K562 (cell line): ENCODE measurements around the gene ABHD17C. TPM values are rescaled to one million over a fixed set of nuclear protein-coding genes. Genes with fewer than 3 reads are reported as not detected.
"Not testable (repeated sequence)": the region's sequence is repeated elsewhere in the genome, so short reads cannot be mapped to it uniquely, and the experiment has no call there.

Experiments
- ATAC-seq: fragments of 200-7000 bp; cut with Tn5 transposase; 3 replicates; pipeline ENCODE4 v1.9.1; 2020; ENCODE audit warnings: moderate library complexity
- BruUV-seq: library from RNA; stranded (reverse); fragments of 400-500 nt; replicated peaks from 2 replicates; lab custom pipeline; 2021; lab: Mats Ljungman, UMichigan
- CTCF ChIA-PET: fragments of 300-600 bp; formaldehyde crosslinking; extraction: SDS; loops from one replicate; lab custom pipeline; 2021; ENCODE audit warnings: low intra/inter-chr PET ratio; lab: Yijun Ruan, JAX
- POLR2A ChIA-PET: fragments of 300-600, 350-650 bp; sonication (Branson Sonifier 250); formaldehyde crosslinking; extraction: SDS; loops from one replicate; lab custom pipeline; 2021; ENCODE audit warnings: antibody characterized with exemption, inconsistent platforms; lab: Yijun Ruan, JAX
- DNase-seq, 4 experiments: peaks; one replicate each; pipeline versions ENCODE4 v3.0.0 to v3.0.0-alpha.2; 2011 to 2018; ENCODE audit warnings: low spot score in 3 of 4, mixed read lengths in 3 of 4; ENCODE audit errors: extremely low read depth in 1 of 4
- FAIRE-seq: peaks from 2 replicates; lab custom pipeline; 2011; peaks lifted over from hg19 to GRCh38; lab: Jason Lieb, UNC
- H2AFZ ChIP-seq: 2 replicates; pipeline ENCODE4 v1.6.0; 2011; ENCODE audit warnings: low read depth, low read length, control low read depth, inconsistent platforms
- H3K27ac ChIP-seq: fragments of 200-600 bp; 3 replicates; pipeline ENCODE4 v1.8.0; 2011; ENCODE audit warnings: low read depth, mild to moderate bottlenecking, control low read depth, inconsistent platforms, low read length, moderate library complexity, mixed read lengths; ENCODE audit errors: extremely low read depth
- H3K27me3 ChIP-seq, 2 experiments: fragments of 300-600 bp in 1 of 2; 2 replicates in 1 of 2; 3 replicates in 1 of 2; pipeline versions ENCODE4 v1.6.0 to v1.8.0; 2011; ENCODE audit warnings: inconsistent platforms in 2 of 2, low read length in 2 of 2, mild to moderate bottlenecking in 1 of 2, mixed read lengths in 1 of 2, moderate library complexity in 1 of 2; ENCODE audit not compliant: control insufficient read depth in 2 of 2, insufficient read depth in 2 of 2
- H3K36me3 ChIP-seq: fragments of 300-600 bp; 3 replicates; pipeline ENCODE4 v1.8.0; 2011; ENCODE audit warnings: mild to moderate bottlenecking, low read length, inconsistent platforms; ENCODE audit not compliant: control insufficient read depth, insufficient read depth
- H3K4me1 ChIP-seq, 2 experiments: fragments of 200-600 bp in 1 of 2; replicated peaks in 1 of 2; 2 replicates in 1 of 2; 3 replicates in 1 of 2; pipeline versions ENCODE4 v1.5.1 to v1.8.0; 2011; ENCODE audit warnings: inconsistent platforms in 2 of 2, low read length in 2 of 2, mild to moderate bottlenecking in 1 of 2, mixed read lengths in 1 of 2, moderate library complexity in 1 of 2; ENCODE audit not compliant: control insufficient read depth in 2 of 2, insufficient read depth in 2 of 2
- H3K4me2 ChIP-seq: 2 replicates; pipeline ENCODE4 v1.6.1; 2011; ENCODE audit warnings: low read length, control low read depth, inconsistent platforms, mixed read lengths; ENCODE audit not compliant: insufficient read depth
- H3K4me3 ChIP-seq: fragments of 200-600 bp; sonication (generic), shearing (Covaris generic); 2 replicates; pipeline ENCODE4 v1.5.1; 2016; ENCODE audit warnings: control low read depth, inconsistent platforms
- H3K79me2 ChIP-seq: fragments of 200-600 bp; 3 replicates; pipeline ENCODE4 v1.8.0; 2011; ENCODE audit warnings: low read length, inconsistent platforms; ENCODE audit not compliant: control insufficient read depth, insufficient read depth
- H3K9ac ChIP-seq, 2 experiments: 2 replicates each; pipeline versions ENCODE4 v1.6.0 to v1.6.1; 2011; ENCODE audit warnings: low read depth in 2 of 2, low read length in 2 of 2, control low read depth in 1 of 2, inconsistent platforms in 1 of 2, mild to moderate bottlenecking in 1 of 2, mixed read lengths in 1 of 2; ENCODE audit not compliant: insufficient read depth in 1 of 2
- H3K9me1 ChIP-seq: one replicate; pipeline ENCODE4 v1.6.0; 2011; ENCODE audit warnings: inconsistent platforms, mild to moderate bottlenecking, low read length, moderate library complexity; ENCODE audit not compliant: control insufficient read depth, insufficient read depth
- H3K9me3 ChIP-seq: replicated peaks from 2 replicates; pipeline ENCODE4 v1.5.1; 2011; ENCODE audit warnings: low read depth, low read length, inconsistent platforms; ENCODE audit not compliant: control insufficient read depth, insufficient read depth
- H4K20me1 ChIP-seq: replicated peaks from 2 replicates; pipeline ENCODE4 v1.6.1; 2011; ENCODE audit warnings: low read length, inconsistent platforms, mixed read lengths; ENCODE audit not compliant: control insufficient read depth, insufficient read depth
- JUND ChIP-seq, 2 experiments: IDR thresholded peaks; 2 replicates in 1 of 2; 3 replicates in 1 of 2; pipeline ENCODE4 v1.6.1; 2011; ENCODE audit warnings: borderline replicate concordance in 2 of 2, low read depth in 2 of 2, low read length in 2 of 2, improper control_type of control experiment in 1 of 2, missing biosample characterization in 1 of 2, missing genetic modification characterization in 1 of 2, missing genetic modification reagents in 1 of 2
- NONO ChIP-seq, 2 experiments: fragments of 200-400 bp in 1 of 2; fragments of 450-650 bp in 1 of 2; formaldehyde crosslinking in 1 of 2; IDR thresholded peaks; 2 replicates each; pipeline ENCODE4 v1.6.1; 2017; ENCODE audit warnings: low read depth in 2 of 2, mild to moderate bottlenecking in 2 of 2, moderate library complexity in 2 of 2, low read length in 1 of 2
- SAFB ChIP-seq: fragments of 200-400 bp; formaldehyde crosslinking; IDR thresholded peaks from 2 replicates; pipeline ENCODE4 v1.6.1; 2017; ENCODE audit warnings: low read depth, low read length, borderline replicate concordance
- ZNF280B ChIP-seq: fragments of 250-450 bp; sonication (Bioruptor Pico); IDR thresholded peaks from 2 replicates; pipeline ENCODE4 v1.5.1; 2021; ENCODE audit warnings: mild to moderate bottlenecking
- WGBS: fragments of 100-300 bp; shearing (Covaris generic); methylation state at CpG from one replicate; pipeline ENCODE4 v1.1.6; 2016; ENCODE audit warnings: low coverage, mixed read lengths; ENCODE audit not compliant: insufficient coverage; ENCODE audit errors: missing lambda C conversion rate; 5-methylcytosine and 5-hydroxymethylcytosine counted together
- in situ Hi-C: fragments of 300-500 bp; cut with MboI; formaldehyde crosslinking; loops from 4 replicates; pipeline ENCODE4 v1.15.0; 2018; ENCODE audit warnings: inconsistent platforms, mixed read lengths
- intact Hi-C: fragments of 100-400 bp; cut with micrococcal nuclease; formaldehyde crosslinking; loops from 2 replicates; pipeline ENCODE4 v1.14.2; 2022
- polyA plus RNA-seq, 8 experiments: library from polyadenylated mRNA; depleted of rRNA in 4 of 8; stranded (reverse) in 5 of 8; unstranded in 3 of 8; fragments of >200 nt; fragmentation: Nextera tagmentation in 2 of 8; fragmentation: Illumina TruSeq in 1 of 8; extraction: Ambion mirVana in 2 of 8; extraction: Trizol in 1 of 8; gene quantifications; 2 replicates each; pipeline versions ENCODE4 v1.2.1 to v1.2.3, GENCODE V29; 2011 to 2014; ENCODE audit warnings: inconsistent platforms in 1 of 8, missing spikeins in 1 of 8
- total RNA-seq, 7 experiments: library from RNA; depleted of rRNA in 6 of 7; stranded (reverse); fragments of >200 nt in 6 of 7; fragmentation: Illumina TruSeq in 2 of 7; extraction: Trizol in 2 of 7; gene quantifications; 2 replicates each; pipeline versions ENCODE4 v1.2.1 to v1.2.3, GENCODE V29; 2011 to 2021; ENCODE audit warnings: low replicate concordance in 1 of 7

ABHD17C gene
- total and polyA plus RNA-seq, 9 of the 15 experiments (the other 6 are each of a cell fraction or from before 2014, with no cell fraction given), result 0.04 to 0.42 (median 0.19) TPM; not detected in 1

- no peak for TF ChIP-seq JUND (IDR thresholded peaks at IDR 0.05; ENCODE audit: borderline replicate concordance, low read depth, low read length)
- TF ChIP-seq JUND (tag; IDR thresholded peaks at IDR 0.05; ENCODE audit: borderline replicate concordance, low read depth, low read length), result no peak
- TF ChIP-seq SAFB, result no peak
- TF ChIP-seq NONO (IDR thresholded peaks at IDR 0.05; ENCODE audit: low read depth in 2 of 2, low read length in 1 of 2), result no peak
- no peak for TF ChIP-seq ZNF280B (CRISPR knock-in tag)
- no peak overlapping the region for H3K27ac ChIP-seq
- H3K4me2 ChIP-seq, result no peak overlapping the region
- no peak for ATAC-seq
- intact Hi-C loops, result no loop called here
- no peaks in the 10 kb centered on the region; a peak in 2 of 5 replicates for H3K27me3 ChIP-seq
- H3K79me2 ChIP-seq, result no peaks in the 10 kb centered on the region
- 3% methylated on average over 4 of the region's 4 CpGs for WGBS
- no peaks in the 10 kb centered on the region for H3K36me3 ChIP-seq
- H3K9me3 ChIP-seq, result peaks cover under 1% of the 10 kb centered on the region; the same call in 1 of the 2 replicates
- H4K20me1 ChIP-seq, result no peaks in the 10 kb centered on the region
- H3K9me1 ChIP-seq, result no peaks in the 10 kb centered on the region
- POLR2A ChIA-PET, result no interaction called here
- no peak for FAIRE-seq
- H3K4me1 ChIP-seq, result no peaks in the 10 kb centered on the region
- in situ Hi-C loops, result no loop called here
- no TSS peak for BruUV-seq
- H2AFZ ChIP-seq, result no peak overlapping the region
- no peak overlapping the region for H3K9ac ChIP-seq
- CTCF ChIA-PET, result no interaction called here
- DNase-seq, result no peak
- H3K4me3 ChIP-seq, result no peak overlapping the region
These were observed 49.5 kb upstream of the ABHD17C start for GRCh38 chr15:80645494-80646065.

GRCh38 chr15:80647424-80647823, 47.7 kb upstream of the ABHD17C start:
- intact Hi-C loops, result not testable (repeated sequence)

More at GRCh38 chr15:80647424-80647823, 47.7 kb upstream of the ABHD17C start:
- in situ Hi-C loops, FAIRE-seq, H3K79me2 ChIP-seq, H3K4me2 ChIP-seq, CTCF ChIA-PET, H4K20me1 ChIP-seq, POLR2A ChIA-PET, BruUV-seq, H3K4me1 ChIP-seq, H3K9me1 ChIP-seq, H3K36me3 ChIP-seq, DNase-seq, H3K9me3 ChIP-seq, H2AFZ ChIP-seq, H3K9ac ChIP-seq, ATAC-seq, H3K27me3 ChIP-seq, H3K4me3 ChIP-seq, H3K27ac ChIP-seq: not testable (repeated sequence)
- WGBS, result 0% methylated on average over 4 of the region's 30 CpGs
